ENCODE data around the gene GOLGA3.

- TF ChIP-seq POLR2A (IDR thresholded peaks at IDR 0.05) (no peak), CTCF (IDR thresholded peaks at IDR 0.05) (no peak), POLR2AphosphoS5 (IDR thresholded peaks at IDR 0.05) (no peak)
These were observed 84.8 kb downstream of the GOLGA3 start for GRCh38 chr12:132743831-132744230.
